ENCODE data around the gene MAP2K7. TPM values are rescaled to one million over a fixed set of nuclear protein-coding genes. Genes with fewer than 3 reads are reported as not detected.
"Not testable (repeated sequence)": the region's sequence is repeated elsewhere in the genome, so short reads cannot be mapped to it uniquely, and the experiment has no call there.

MAP2K7 gene
- total RNA-seq, 4 donors from 2014 or later: 9.1 to 18.6 (median 14.9) TPM

DNA sequence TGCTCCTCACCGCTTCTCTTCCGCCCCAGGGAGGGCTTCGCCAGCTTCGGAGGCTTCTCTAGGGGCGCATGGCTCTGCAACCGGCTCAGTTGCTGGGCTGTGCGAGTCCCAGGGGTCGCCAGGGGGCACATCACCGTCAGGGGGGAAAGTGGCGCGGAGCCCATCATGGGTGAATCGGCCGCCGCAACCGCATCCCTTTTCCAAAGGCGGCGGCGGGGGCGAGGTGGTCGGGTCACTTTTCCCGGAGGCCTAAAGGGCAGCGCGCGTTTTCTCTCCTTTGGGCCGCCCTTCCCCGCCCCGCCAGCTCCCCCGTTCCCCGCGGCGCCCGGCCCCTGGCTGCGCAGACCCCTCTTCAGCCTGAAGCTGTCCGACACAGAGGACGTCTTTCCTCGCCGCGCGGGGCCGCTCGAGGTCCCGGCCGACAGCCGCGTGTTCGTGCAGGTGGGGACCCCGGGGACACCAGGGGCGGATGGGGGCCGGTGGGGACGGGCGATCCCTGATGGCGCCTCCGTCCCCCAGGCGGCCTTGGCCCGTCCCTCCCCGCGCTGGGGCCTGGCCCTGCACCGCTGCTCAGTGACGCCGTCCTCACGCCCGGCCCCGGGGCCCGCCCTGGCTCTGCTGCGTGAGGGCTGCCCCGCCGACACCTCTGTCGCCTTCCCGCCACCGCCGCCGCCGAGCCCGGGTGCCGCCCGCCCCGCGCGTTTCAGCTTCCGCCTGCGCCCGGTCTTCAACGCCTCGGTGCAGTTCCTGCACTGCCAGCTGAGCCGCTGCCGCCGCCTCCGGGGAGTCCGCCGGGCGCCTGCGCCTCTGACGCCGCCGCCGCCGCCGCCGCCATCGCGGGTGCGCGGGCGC is 12.7 kb downstream of the MAP2K7 start:
- peak overlapping the region in 1 of 3 donors; percentile 6 for H3K4me3 ChIP-seq (replicated peaks in 1 of 3)
- H3K36me3 ChIP-seq: peaks cover 17 to 18% of the 10 kb centered on the region in 2 donors
- TF ChIP-seq, protein P1, sequence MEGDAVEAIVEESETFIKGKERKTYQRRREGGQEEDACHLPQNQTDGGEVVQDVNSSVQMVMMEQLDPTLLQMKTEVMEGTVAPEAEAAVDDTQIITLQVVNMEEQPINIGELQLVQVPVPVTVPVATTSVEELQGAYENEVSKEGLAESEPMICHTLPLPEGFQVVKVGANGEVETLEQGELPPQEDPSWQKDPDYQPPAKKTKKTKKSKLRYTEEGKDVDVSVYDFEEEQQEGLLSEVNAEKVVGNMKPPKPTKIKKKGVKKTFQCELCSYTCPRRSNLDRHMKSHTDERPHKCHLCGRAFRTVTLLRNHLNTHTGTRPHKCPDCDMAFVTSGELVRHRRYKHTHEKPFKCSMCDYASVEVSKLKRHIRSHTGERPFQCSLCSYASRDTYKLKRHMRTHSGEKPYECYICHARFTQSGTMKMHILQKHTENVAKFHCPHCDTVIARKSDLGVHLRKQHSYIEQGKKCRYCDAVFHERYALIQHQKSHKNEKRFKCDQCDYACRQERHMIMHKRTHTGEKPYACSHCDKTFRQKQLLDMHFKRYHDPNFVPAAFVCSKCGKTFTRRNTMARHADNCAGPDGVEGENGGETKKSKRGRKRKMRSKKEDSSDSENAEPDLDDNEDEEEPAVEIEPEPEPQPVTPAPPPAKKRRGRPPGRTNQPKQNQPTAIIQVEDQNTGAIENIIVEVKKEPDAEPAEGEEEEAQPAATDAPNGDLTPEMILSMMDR (IDR thresholded peaks at IDR 0.05): no peak
- no peak for TF ChIP-seq POLR2A (IDR thresholded peaks at IDR 0.05)
- no peaks in the 10 kb centered on the region for H3K9me3 ChIP-seq
- peaks cover 4% of the 10 kb centered on the region for H3K27me3 ChIP-seq
- 3 to 4% methylated on average over 10 to 12 of the region's 104 CpGs for WGBS, 2 donors
- no peak overlapping the region for H3K27ac ChIP-seq
- peaks cover 5 to 38% of the 10 kb centered on the region in 2 donors for H3K4me1 ChIP-seq
- intact Hi-C loops (cut with DNase I): no loop called here
- DNase-seq: no peak

DNA sequence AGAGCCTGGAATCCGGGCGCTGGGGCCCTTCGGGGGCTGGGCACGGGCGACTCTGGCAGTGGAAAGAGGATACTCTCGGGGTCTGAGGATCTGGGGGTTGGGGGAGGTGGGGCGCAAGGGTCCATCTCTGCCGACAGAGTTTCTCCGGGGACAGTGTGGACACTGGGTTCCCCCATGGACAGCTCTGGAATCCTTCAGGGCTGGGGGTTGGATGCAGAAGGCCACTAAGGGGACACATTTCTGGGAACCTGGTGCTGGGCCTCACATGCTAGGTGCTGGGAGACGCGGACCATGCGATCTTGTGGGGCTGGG is 13.2 kb downstream of the MAP2K7 start:
- 4 to 11% methylated on average over 6 to 9 of the region's 12 CpGs for WGBS, 2 donors
- Histone ChIP-seq H3K27ac (no peak overlapping the region), H3K27me3 (peaks cover 4% of the 10 kb centered on the region), H3K36me3 (peaks cover 11 to 12% of the 10 kb centered on the region in 2 donors), H3K4me3 (replicated peaks in 1 of 3) (no peak overlapping the region), H3K4me1 (peaks cover 9 to 43% of the 10 kb centered on the region in 2 donors), H3K9me3 (no peaks in the 10 kb centered on the region)
- no peak for DNase-seq
- TF ChIP-seq, protein P1 (IDR thresholded peaks at IDR 0.05): no peak
- no peak for TF ChIP-seq POLR2A (IDR thresholded peaks at IDR 0.05)
- intact Hi-C loops (cut with DNase I): no loop called here

DNA sequence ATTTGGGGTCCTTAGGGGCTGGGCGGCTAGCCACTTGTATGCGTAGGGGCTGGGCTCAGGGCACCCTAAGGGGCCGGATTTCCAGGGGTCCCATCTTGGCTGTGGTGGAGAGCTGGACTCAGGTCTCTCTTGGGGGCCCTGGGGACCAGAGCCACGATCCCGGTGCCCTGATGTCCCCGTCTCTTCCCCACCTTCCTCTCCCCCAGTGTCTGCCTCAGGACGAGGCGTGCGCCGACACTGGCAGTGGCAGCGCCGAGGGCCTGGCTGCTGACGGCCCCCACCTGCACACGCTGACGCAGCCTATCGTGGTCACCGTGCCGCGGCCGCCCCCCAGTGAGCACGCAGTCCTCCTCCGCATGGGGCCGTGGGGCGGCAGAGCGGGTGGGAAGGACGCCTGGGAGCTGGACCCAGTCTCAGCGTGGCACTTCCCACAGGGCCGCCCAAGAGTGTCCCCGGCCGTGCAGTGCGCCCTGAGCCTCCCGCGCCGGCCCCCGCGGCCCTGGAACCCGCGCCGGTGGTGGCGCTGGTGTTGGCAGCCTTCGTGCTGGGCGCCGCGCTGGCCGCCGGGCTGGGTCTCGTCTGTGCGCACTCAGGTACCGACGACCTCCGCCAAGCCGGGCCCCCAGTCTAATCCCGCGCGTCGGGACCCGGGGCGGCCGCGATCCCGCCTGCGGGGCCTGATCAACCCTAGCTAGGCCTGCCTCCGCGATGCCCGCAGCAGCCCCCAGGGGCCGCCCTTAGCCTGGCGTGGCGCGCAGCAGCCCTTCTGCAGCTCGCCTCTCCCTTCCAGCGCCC is 13.8 kb downstream of the MAP2K7 start:
- peak; percentile 36 to 46 for DNase-seq
- Histone ChIP-seq H3K36me3 (peaks cover 11 to 12% of the 10 kb centered on the region in 2 donors), H3K9me3 (no peaks in the 10 kb centered on the region), H3K27ac (no peak overlapping the region), H3K4me1 (peaks cover 9 to 45% of the 10 kb centered on the region in 2 donors), H3K27me3 (peaks cover 4% of the 10 kb centered on the region), H3K4me3 (replicated peaks in 1 of 3) (no peak overlapping the region)
- 2% methylated on average over 44 of the region's 71 CpGs; no CpG with 5 or more reads in 1 of the 2 donors for WGBS, 2 donors
- intact Hi-C loops (cut with DNase I): loop anchor here (2.0 kb wide), 1 partner anchor 13 kb away; no protein-coding TSS in a partner anchor
- TF ChIP-seq, protein P1 (IDR thresholded peaks at IDR 0.05): peak in 4 of 6 experiments; percentile 11 to 47 (median 22)
- no peak for TF ChIP-seq POLR2A (IDR thresholded peaks at IDR 0.05)

DNA sequence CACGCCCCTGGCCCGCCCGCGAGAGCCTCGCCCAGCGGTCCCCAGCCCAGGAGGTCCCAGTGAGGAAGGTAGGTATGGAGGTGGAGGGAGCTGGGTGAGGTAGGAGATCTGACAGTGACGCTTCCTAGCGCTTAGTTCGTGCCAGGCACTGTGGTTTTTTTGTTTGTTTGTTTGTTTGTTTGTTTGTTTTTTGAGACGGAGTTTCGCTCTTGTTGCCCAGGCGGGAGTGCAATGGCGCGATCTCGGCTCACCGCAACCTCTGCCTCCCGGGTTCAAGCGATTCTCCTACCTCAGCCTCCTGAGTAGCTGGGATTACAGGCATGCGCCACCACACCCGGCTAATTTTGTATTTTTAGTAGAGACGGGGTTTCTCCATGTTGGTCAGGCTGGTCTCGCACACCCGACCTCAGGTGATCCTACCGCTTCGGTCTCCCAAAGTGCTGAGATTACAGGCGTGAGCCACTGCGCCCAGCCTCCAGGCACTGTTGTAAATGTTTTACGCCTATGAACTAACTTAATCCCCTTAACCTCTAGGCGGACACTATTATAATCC is 14.5 kb downstream of the MAP2K7 start:
- H3K4me3 ChIP-seq (replicated peaks in 1 of 3); H3K9me3 ChIP-seq; H3K27me3 ChIP-seq; H3K27ac ChIP-seq; DNase-seq: not testable (repeated sequence)
- intact Hi-C loops (cut with DNase I): loop anchor here (2.0 kb wide), 1 partner anchor 13 kb away; no protein-coding TSS in a partner anchor
- WGBS, 2 donors: 27 to 34% methylated on average over 23 to 29 of the region's 29 CpGs
- Histone ChIP-seq H3K36me3 (peaks cover 11% of the 10 kb centered on the region in 2 donors), H3K4me1 (peaks cover 9 to 45% of the 10 kb centered on the region in 2 donors)

DNA sequence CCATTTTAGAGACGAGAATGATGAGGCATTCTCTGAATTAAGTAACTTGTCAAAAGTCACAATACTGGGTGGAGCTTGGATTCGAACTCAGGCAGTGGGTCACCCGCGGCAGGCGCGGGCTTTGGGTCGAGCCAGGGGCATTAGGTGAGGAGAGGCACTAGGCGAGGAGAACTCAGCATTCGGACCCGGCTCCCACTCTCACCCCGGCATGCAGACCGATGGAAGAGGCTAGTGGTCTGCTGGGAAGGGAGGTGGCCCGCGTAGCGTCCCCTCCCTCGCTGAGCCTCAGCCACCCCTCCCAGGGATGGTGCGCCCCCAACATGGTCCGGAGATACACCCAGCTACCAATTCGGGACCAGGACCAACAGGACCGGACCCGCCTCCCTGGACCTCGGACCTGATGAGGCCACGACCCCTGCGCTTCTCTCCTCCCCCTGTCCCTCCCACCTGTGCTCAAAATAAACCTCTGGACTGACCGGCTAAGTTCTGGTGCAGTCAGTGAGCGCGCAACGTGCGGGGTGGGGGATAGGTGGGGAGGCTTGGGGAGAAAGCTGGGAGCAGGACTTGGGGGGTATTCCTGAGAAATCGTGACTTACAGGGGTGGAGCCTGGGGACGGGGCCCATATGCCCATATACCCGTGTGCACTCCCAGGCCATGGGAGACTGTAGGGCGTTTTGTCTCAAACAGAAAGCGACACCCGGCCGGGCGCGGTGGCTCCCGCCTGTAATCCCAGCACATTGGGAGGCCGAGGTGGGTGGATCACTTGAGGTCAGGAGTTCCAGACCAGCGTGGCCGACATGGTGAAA is 15.1 kb downstream of the MAP2K7 start:
- Histone ChIP-seq H3K27me3 (peaks cover 4% of the 10 kb centered on the region), H3K27ac (no peak overlapping the region)

More for the DNA sequence above, 15.1 kb downstream of the MAP2K7 start:
- Histone ChIP-seq H3K4me1 (peaks cover 9 to 45% of the 10 kb centered on the region in 2 donors), H3K36me3 (peaks cover 11% of the 10 kb centered on the region in 2 donors), H3K9me3 (no peaks in the 10 kb centered on the region), H3K4me3 (replicated peaks in 1 of 3) (no peak overlapping the region)
- no peak for TF ChIP-seq POLR2A (IDR thresholded peaks at IDR 0.05)
- TF ChIP-seq, protein P1 (IDR thresholded peaks at IDR 0.05): no peak
- WGBS, 2 donors: 48 to 62% methylated on average over 27 to 33 of the region's 42 CpGs
- no peak for DNase-seq
- intact Hi-C loops (cut with DNase I): loop anchor here (2.0 kb wide), 1 partner anchor 14 kb away; no protein-coding TSS in a partner anchor
